ENCODE data around the gene PTPRE.

GRCh38 chr10:128098631-128099030, 191.7 kb downstream of the PTPRE start:
- TF ChIP-seq, protein P1, sequence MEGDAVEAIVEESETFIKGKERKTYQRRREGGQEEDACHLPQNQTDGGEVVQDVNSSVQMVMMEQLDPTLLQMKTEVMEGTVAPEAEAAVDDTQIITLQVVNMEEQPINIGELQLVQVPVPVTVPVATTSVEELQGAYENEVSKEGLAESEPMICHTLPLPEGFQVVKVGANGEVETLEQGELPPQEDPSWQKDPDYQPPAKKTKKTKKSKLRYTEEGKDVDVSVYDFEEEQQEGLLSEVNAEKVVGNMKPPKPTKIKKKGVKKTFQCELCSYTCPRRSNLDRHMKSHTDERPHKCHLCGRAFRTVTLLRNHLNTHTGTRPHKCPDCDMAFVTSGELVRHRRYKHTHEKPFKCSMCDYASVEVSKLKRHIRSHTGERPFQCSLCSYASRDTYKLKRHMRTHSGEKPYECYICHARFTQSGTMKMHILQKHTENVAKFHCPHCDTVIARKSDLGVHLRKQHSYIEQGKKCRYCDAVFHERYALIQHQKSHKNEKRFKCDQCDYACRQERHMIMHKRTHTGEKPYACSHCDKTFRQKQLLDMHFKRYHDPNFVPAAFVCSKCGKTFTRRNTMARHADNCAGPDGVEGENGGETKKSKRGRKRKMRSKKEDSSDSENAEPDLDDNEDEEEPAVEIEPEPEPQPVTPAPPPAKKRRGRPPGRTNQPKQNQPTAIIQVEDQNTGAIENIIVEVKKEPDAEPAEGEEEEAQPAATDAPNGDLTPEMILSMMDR (conservative IDR thresholded peaks at IDR 0.05) = no peak
- TF ChIP-seq ZFX (IDR thresholded peaks at IDR 0.05) = no peak

Data from C4-2B (cell line).